Caco-2 (cell line): ENCODE data around the gene ATXN7. TPM values are rescaled to one million over a fixed set of nuclear protein-coding genes. Genes with fewer than 3 reads are reported as not detected.

Source experiments
- BruUV-seq: library from RNA; stranded (reverse); fragments of 400-500 nt; replicated peaks from 2 replicates; lab custom pipeline; 2021; lab: Mats Ljungman, UMichigan
- CTCF ChIA-PET: fragments of 300-600 bp; sonication (Branson Sonifier 250); formaldehyde crosslinking; loops from one replicate; lab custom pipeline; 2022; ENCODE audit warnings: antibody characterized with exemption; lab: Charles Lee
- POLR2A ChIA-PET: fragments of 300-600 bp; sonication (Branson Sonifier 250); formaldehyde crosslinking; loops from one replicate; lab custom pipeline; 2022; ENCODE audit warnings: antibody characterized with exemption; lab: Charles Lee
- DNase-seq, 2 experiments: peaks; one replicate each; pipeline versions ENCODE4 v3.0.0 to v3.0.0-alpha.2; 2020 to 2022
- H3K27me3 ChIP-seq: replicated peaks from 2 replicates; pipeline ENCODE4 v1.6.0; 2011; ENCODE audit warnings: low read length; ENCODE audit not compliant: control insufficient read depth, insufficient read depth
- H3K36me3 ChIP-seq: 2 replicates; pipeline ENCODE4 v1.5.1; 2011; ENCODE audit warnings: low read length; ENCODE audit not compliant: control insufficient read depth, insufficient read depth
- H3K4me1 ChIP-seq: fragments of 250-450 bp; sonication (Bioruptor Pico); 2 replicates; pipeline ENCODE4 v1.5.1; 2020; ENCODE audit warnings: mild to moderate bottlenecking
- H3K4me3 ChIP-seq: 2 replicates; pipeline ENCODE4 v1.5.1; 2011; ENCODE audit warnings: low read depth, mild to moderate bottlenecking, control low read depth, low read length
- H3K9me3 ChIP-seq: fragments of 250-450 bp; sonication (Bioruptor Pico); 2 replicates; pipeline ENCODE4 v1.5.1; 2020; ENCODE audit warnings: mild to moderate bottlenecking, moderate library complexity
- H3K27ac Mint-ChIP-seq: one replicate; pipeline ENCODE4 v1.8.0; 2022; ENCODE audit warnings: mixed read lengths; ENCODE audit not compliant: unreplicated experiment
- H3K27me3 Mint-ChIP-seq: one replicate; pipeline ENCODE4 v1.8.0; 2022; ENCODE audit warnings: mixed read lengths; ENCODE audit not compliant: insufficient read depth, unreplicated experiment
- H3K36me3 Mint-ChIP-seq: one replicate; pipeline ENCODE4 v1.8.0; 2022; ENCODE audit warnings: mild to moderate bottlenecking, mixed read lengths; ENCODE audit not compliant: insufficient read depth, unreplicated experiment
- H3K4me1 Mint-ChIP-seq: one replicate; pipeline ENCODE4 v1.8.0; 2022; ENCODE audit warnings: low read depth, mixed read lengths; ENCODE audit not compliant: unreplicated experiment
- H3K4me3 Mint-ChIP-seq: one replicate; pipeline ENCODE4 v1.8.0; 2022; ENCODE audit warnings: mild to moderate bottlenecking, moderate library complexity, mixed read lengths; ENCODE audit not compliant: unreplicated experiment
- H3K9me3 Mint-ChIP-seq: one replicate; pipeline ENCODE4 v1.8.0; 2022; ENCODE audit warnings: mixed read lengths; ENCODE audit not compliant: unreplicated experiment
- intact Hi-C: fragments of 100-400 bp; cut with micrococcal nuclease; formaldehyde crosslinking; loops from one replicate; pipeline ENCODE4 v1.10.0; 2022; ENCODE audit not compliant: unreplicated experiment
- total RNA-seq: library from RNA; stranded (reverse); gene quantifications from 2 replicates; pipeline ENCODE4 v1.2.3, GENCODE V29; 2022
- TF ChIP-seq, protein P1 (sequence below), 2 experiments: fragments of 200-600 bp in 1 of 2; IDR thresholded peaks; 1 replicate in 1 of 2; 2 replicates in 1 of 2; pipeline versions ENCODE4 v1.5.1 to v1.8.0; 2011 to 2022; ENCODE audit warnings: antibody characterized with exemption in 1 of 2, control low read depth in 1 of 2, inconsistent platforms in 1 of 2, low read depth in 1 of 2, low read length in 1 of 2, mild to moderate bottlenecking in 1 of 2, moderate library complexity in 1 of 2; ENCODE audit not compliant: insufficient read depth in 1 of 2, severe bottlenecking in 1 of 2, unreplicated experiment in 1 of 2

ATXN7 gene
- total RNA-seq, 1 experiment from 2014 or later = 22.5 TPM

DNA sequence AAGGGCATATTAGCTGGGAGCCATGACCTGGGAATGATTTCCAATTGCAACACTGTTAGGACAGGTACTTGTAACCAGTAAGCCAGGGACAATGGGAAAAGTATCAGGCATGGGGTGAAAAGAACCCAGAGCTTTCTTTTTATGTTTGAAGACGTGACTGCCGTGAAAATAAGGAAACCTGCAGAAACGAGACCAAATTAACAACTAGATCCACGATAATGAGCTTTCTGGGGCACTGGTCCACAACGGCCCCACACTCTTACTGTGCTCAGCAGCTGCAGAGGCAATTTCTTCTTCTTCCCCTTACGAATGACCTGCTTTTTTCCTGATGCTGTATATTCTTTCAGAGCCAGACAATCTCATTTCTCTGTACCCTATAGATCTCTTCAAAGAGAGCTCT, 33.1 kb upstream of the ATXN7 start:
- H3K9me3 ChIP-seq = no peaks in the 10 kb centered on the region
- ChIA-PET POLR2A (no interaction called here), CTCF (no interaction called here)
- H3K4me1 ChIP-seq = no peaks in the 10 kb centered on the region
- Mint-ChIP-seq H3K4me1 (no peaks in the 10 kb centered on the region), H3K27me3 (no peaks in the 10 kb centered on the region), H3K36me3 (peaks cover 17% of the 10 kb centered on the region), H3K9me3 (no peaks in the 10 kb centered on the region), H3K4me3 (no peak overlapping the region), H3K27ac (no peak overlapping the region)
- no peaks in the 10 kb centered on the region for H3K27me3 ChIP-seq
- DNase-seq = no peak
- no peaks in the 10 kb centered on the region for H3K36me3 ChIP-seq
- intact Hi-C loops = no loop called here
- no TSS peak for BruUV-seq
- TF ChIP-seq, protein P1, sequence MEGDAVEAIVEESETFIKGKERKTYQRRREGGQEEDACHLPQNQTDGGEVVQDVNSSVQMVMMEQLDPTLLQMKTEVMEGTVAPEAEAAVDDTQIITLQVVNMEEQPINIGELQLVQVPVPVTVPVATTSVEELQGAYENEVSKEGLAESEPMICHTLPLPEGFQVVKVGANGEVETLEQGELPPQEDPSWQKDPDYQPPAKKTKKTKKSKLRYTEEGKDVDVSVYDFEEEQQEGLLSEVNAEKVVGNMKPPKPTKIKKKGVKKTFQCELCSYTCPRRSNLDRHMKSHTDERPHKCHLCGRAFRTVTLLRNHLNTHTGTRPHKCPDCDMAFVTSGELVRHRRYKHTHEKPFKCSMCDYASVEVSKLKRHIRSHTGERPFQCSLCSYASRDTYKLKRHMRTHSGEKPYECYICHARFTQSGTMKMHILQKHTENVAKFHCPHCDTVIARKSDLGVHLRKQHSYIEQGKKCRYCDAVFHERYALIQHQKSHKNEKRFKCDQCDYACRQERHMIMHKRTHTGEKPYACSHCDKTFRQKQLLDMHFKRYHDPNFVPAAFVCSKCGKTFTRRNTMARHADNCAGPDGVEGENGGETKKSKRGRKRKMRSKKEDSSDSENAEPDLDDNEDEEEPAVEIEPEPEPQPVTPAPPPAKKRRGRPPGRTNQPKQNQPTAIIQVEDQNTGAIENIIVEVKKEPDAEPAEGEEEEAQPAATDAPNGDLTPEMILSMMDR (IDR thresholded peaks at IDR 0.05; ENCODE audit: insufficient read depth in 1 of 2, low read depth in 1 of 2, low read length in 1 of 2, severe bottlenecking in 1 of 2, unreplicated experiment in 1 of 2) = no peak
- H3K4me3 ChIP-seq = no peak overlapping the region

DNA sequence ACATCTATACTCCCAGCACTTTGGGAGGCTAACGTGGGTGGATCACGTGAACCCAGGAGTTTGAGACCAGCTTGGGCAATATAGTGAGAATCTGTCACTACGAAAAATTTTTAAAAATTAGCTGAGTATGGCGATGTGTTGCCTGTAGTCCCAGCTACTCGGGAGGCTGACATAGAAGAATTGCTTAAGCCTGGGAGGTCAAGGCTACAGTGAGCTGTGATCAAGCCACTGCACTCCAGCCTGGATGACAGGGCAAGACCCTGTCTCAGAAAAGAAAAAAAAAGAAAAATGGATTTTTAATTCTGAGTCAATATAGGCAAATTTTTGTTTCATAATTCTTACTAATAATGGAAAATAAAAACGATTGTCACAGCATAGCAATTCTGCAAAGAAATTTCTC, 31.3 kb upstream of the ATXN7 start:
- no peak for DNase-seq
- no peaks in the 10 kb centered on the region for H3K9me3 ChIP-seq
- Mint-ChIP-seq H3K27me3 (no peaks in the 10 kb centered on the region), H3K36me3 (peaks cover 17% of the 10 kb centered on the region), H3K4me3 (no peak overlapping the region), H3K27ac (no peak overlapping the region), H3K4me1 (no peaks in the 10 kb centered on the region), H3K9me3 (no peaks in the 10 kb centered on the region)
- intact Hi-C loops = no loop called here
- ChIA-PET CTCF (no interaction called here), POLR2A (no interaction called here)
- no peaks in the 10 kb centered on the region for H3K36me3 ChIP-seq
- no peak overlapping the region for H3K4me3 ChIP-seq
- H3K27me3 ChIP-seq = no peaks in the 10 kb centered on the region
- BruUV-seq = no TSS peak
- TF ChIP-seq, protein P1 (IDR thresholded peaks at IDR 0.05; ENCODE audit: insufficient read depth in 1 of 2, low read depth in 1 of 2, low read length in 1 of 2, severe bottlenecking in 1 of 2, unreplicated experiment in 1 of 2) = no peak
- no peaks in the 10 kb centered on the region for H3K4me1 ChIP-seq

DNA sequence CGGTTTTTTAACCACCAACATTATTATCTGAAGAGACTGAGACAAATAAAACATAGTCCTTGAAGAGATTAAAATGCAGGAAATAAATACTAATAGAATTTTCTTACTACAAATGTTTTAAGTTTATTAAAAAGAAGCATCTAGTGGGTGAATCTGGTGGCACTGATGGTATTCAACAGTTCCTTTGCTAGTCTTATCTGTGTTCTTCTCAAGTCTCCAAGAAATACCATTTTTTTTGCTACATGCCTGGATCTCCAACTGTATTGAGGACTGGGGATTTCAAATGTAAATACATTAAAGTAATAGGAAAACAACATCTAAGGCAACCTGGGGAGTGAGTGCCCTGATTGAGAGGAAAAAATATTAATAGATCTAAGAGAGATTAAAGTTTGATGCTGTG, 22.0 kb upstream of the ATXN7 start:
- Mint-ChIP-seq H3K36me3 (no peaks in the 10 kb centered on the region), H3K27ac (no peak overlapping the region), H3K4me1 (no peaks in the 10 kb centered on the region), H3K27me3 (no peaks in the 10 kb centered on the region), H3K4me3 (no peak overlapping the region), H3K9me3 (no peaks in the 10 kb centered on the region)
- BruUV-seq = no TSS peak
- Histone ChIP-seq H3K4me3 (no peak overlapping the region), H3K36me3 (no peaks in the 10 kb centered on the region), H3K27me3 (no peaks in the 10 kb centered on the region), H3K4me1 (peaks cover 20% of the 10 kb centered on the region), H3K9me3 (no peaks in the 10 kb centered on the region)
- ChIA-PET POLR2A (no interaction called here), CTCF (no interaction called here)
- intact Hi-C loops = no loop called here
- TF ChIP-seq, protein P1 (IDR thresholded peaks at IDR 0.05; ENCODE audit: insufficient read depth in 1 of 2, low read depth in 1 of 2, low read length in 1 of 2, severe bottlenecking in 1 of 2, unreplicated experiment in 1 of 2) = no peak
- no peak for DNase-seq
